Peyer's patch (tissue), 4 donors: ENCODE results near the gene SYT11. TPM values are rescaled to one million over a fixed set of nuclear protein-coding genes. Genes with fewer than 3 reads are reported as not detected.

Source experiments
- DNase-seq, 3 donors: peaks; one replicate each; pipeline ENCODE4 v3.0.0-alpha.2; 2017 to 2019
- H3K27ac ChIP-seq, 4 donors: fragments of 200-600 bp; sonication (generic); one replicate each; pipeline ENCODE4 v1.5.1; 2016 to 2019
- H3K27me3 ChIP-seq, 2 donors: fragments of 200-600 bp; sonication (generic); one replicate each; pipeline ENCODE4 v1.5.1; 2019
- H3K36me3 ChIP-seq, 3 donors: fragments of 200-600 bp; sonication (generic); one replicate each; pipeline ENCODE4 v1.5.1; 2016 to 2019
- H3K4me1 ChIP-seq, 4 donors: fragments of 200-600 bp; sonication (generic); one replicate each; pipeline ENCODE4 v1.5.1; 2016 to 2019
- H3K4me3 ChIP-seq, 4 donors: fragments of 200-600 bp; sonication (generic); 1 replicate in 3 of 4; 2 replicates in 1 of 4; pipeline ENCODE4 v1.5.1; 2016 to 2019; ENCODE audit warnings: mild to moderate bottlenecking in 1 of 4
- H3K9me3 ChIP-seq, 4 donors: fragments of 200-600 bp; sonication (generic); one replicate each; pipeline ENCODE4 v1.5.1; 2016 to 2019; ENCODE audit warnings: mild to moderate bottlenecking in 1 of 4
- POLR2A ChIP-seq, 2 donors: fragments of 450-650 bp; IDR thresholded peaks; one replicate each; pipeline ENCODE4 v1.5.1; 2017; ENCODE audit warnings: antibody characterized with exemption in 2 of 2, mild to moderate bottlenecking in 2 of 2, moderate library complexity in 2 of 2
- total RNA-seq, 4 donors: library from RNA; depleted of rRNA; stranded (reverse); fragments of >200 nt; gene quantifications; one replicate each; pipeline ENCODE4 v1.1.0, GENCODE V29; 2016
- TF ChIP-seq, protein P1 (sequence below), 6 experiments: fragments of 450-650 bp in 4 of 6; fragments of 200-600 bp in 2 of 6; sonication (generic) in 1 of 6; IDR thresholded peaks; one replicate each; pipeline ENCODE4 v1.5.1; 2017 to 2019; ENCODE audit warnings: antibody characterized with exemption in 6 of 6, mild to moderate bottlenecking in 3 of 6, moderate library complexity in 1 of 6

Gene SYT11
- total RNA-seq = 1 to 10 TPM; 2.6 to 9.9 (median 4.7) TPM

- DNase-seq = peak; percentile 93 to 98 (median 97)
- H3K27ac ChIP-seq = peak within 1 kb of the TSS; percentile 61 to 83 (median 78)
- peaks cover 0 to 8% (median 0%) of the 10 kb centered on the region in 3 donors for H3K36me3 ChIP-seq
- H3K27me3 ChIP-seq = no peaks in the 10 kb centered on the region
- H3K9me3 ChIP-seq = no peaks in the 10 kb centered on the region
- H3K4me1 ChIP-seq = peaks cover 0 to 37% (median 7%) of the 10 kb centered on the region in 4 donors
- TF ChIP-seq, protein P1, sequence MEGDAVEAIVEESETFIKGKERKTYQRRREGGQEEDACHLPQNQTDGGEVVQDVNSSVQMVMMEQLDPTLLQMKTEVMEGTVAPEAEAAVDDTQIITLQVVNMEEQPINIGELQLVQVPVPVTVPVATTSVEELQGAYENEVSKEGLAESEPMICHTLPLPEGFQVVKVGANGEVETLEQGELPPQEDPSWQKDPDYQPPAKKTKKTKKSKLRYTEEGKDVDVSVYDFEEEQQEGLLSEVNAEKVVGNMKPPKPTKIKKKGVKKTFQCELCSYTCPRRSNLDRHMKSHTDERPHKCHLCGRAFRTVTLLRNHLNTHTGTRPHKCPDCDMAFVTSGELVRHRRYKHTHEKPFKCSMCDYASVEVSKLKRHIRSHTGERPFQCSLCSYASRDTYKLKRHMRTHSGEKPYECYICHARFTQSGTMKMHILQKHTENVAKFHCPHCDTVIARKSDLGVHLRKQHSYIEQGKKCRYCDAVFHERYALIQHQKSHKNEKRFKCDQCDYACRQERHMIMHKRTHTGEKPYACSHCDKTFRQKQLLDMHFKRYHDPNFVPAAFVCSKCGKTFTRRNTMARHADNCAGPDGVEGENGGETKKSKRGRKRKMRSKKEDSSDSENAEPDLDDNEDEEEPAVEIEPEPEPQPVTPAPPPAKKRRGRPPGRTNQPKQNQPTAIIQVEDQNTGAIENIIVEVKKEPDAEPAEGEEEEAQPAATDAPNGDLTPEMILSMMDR (IDR thresholded peaks at IDR 0.05) = no peak
- no peak for TF ChIP-seq POLR2A (IDR thresholded peaks at IDR 0.05)
- peak within 1 kb of the TSS; percentile 30 to 52 (median 46) for H3K4me3 ChIP-seq
Measured at GRCh38 chr1:155859234-155859829, at the start of gene SYT11. Gene SYT11 (plus strand): TSS chr1:155859567. CDS start chr1:155859762, 195 bp downstream.

GRCh38 chr1:155812878-155813277, 46.5 kb upstream of the SYT11 start:
- TF ChIP-seq, protein P1 (IDR thresholded peaks at IDR 0.05) = no peak
- TF ChIP-seq POLR2A (IDR thresholded peaks at IDR 0.05) = no peak
- no peak overlapping the region for H3K27ac ChIP-seq
- no peak overlapping the region for H3K4me3 ChIP-seq
- peaks cover 0 to 71% (median 2%) of the 10 kb centered on the region in 3 donors for H3K36me3 ChIP-seq
- no peaks in the 10 kb centered on the region for H3K4me1 ChIP-seq
- no peak for DNase-seq
- no peaks in the 10 kb centered on the region for H3K27me3 ChIP-seq
- H3K9me3 ChIP-seq = no peaks in the 10 kb centered on the region

GRCh38 chr1:155813672-155814071, 45.7 kb upstream of the SYT11 start:
- H3K27ac ChIP-seq = no peak overlapping the region
- H3K4me3 ChIP-seq = no peak overlapping the region
- TF ChIP-seq, protein P1 (IDR thresholded peaks at IDR 0.05) = no peak
- no peak for TF ChIP-seq POLR2A (IDR thresholded peaks at IDR 0.05)
- H3K36me3 ChIP-seq = peaks cover 0 to 74% (median 2%) of the 10 kb centered on the region in 3 donors
- H3K27me3 ChIP-seq = no peaks in the 10 kb centered on the region
- no peaks in the 10 kb centered on the region for H3K4me1 ChIP-seq
- H3K9me3 ChIP-seq = no peaks in the 10 kb centered on the region
- no peak for DNase-seq

DNA sequence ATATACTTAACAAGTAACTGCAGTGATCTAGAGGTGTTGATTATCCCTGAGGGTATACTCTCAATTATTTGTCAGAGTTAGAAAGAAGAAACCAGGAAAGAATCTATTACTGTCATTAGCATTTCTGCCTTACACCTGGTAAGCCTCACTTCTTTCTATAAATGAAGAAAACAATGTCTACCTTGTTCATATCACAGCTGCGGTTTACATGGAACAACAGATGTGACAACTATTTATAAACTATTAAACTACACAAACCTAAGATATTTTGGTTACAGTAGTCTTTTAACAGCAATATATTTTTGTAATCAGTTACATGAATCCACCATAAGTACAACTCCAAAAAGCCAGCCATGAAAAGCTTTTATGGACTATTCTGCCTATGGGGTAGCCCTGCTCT, 43.0 kb upstream of the SYT11 start:
- no peak overlapping the region for H3K4me3 ChIP-seq
- no peak for DNase-seq
- H3K27ac ChIP-seq = no peak overlapping the region
- H3K4me1 ChIP-seq = no peaks in the 10 kb centered on the region
- peaks cover 0 to 90% (median 2%) of the 10 kb centered on the region in 3 donors for H3K36me3 ChIP-seq
- no peaks in the 10 kb centered on the region for H3K9me3 ChIP-seq
- TF ChIP-seq, protein P1 (IDR thresholded peaks at IDR 0.05) = no peak
- TF ChIP-seq POLR2A (IDR thresholded peaks at IDR 0.05) = no peak
- no peaks in the 10 kb centered on the region for H3K27me3 ChIP-seq

- Histone ChIP-seq H3K27ac (no peak overlapping the region), H3K9me3 (no peaks in the 10 kb centered on the region), H3K36me3 (peaks cover 0 to 46% (median 0%) of the 10 kb centered on the region in 3 donors), H3K4me1 (no peaks in the 10 kb centered on the region), H3K4me3 (no peak overlapping the region), H3K27me3 (no peaks in the 10 kb centered on the region)
- no peak for DNase-seq
- TF ChIP-seq, protein P1 (IDR thresholded peaks at IDR 0.05) = no peak
- no peak for TF ChIP-seq POLR2A (IDR thresholded peaks at IDR 0.05)
Measured at GRCh38 chr1:155827450-155827849, 31.9 kb upstream of the SYT11 start.
